NCI-H2196 (cell line): ENCODE data around the gene DSG1.
"Not testable (repeated sequence)": the region's sequence is repeated elsewhere in the genome, so short reads cannot be mapped to it uniquely, and the experiment has no call there.

Experiments
- DNase-seq: peaks from one replicate; lab custom pipeline; 2025; ENCODE audit not compliant: unreplicated experiment; lab: John Stamatoyannopoulos, UW

The DSG1 gene

DNA sequence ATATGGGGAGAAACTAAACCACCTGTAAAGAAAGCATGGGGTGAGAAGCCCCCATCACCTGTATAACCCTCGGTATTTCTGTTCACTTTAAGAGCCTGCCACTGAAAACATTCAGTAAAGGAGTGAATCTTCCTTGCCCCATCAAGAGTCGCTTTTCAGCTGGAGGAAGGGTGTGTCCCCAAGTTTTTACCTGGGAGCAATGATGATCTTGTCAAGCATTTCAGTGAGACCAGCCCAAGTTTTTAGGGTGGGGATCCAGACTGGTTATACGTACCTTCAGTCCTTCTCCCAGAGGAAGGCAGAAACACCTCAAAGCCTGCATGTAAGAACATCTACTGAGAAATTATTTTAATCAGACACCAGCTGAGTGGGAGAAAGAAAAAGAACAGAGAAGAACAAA is at the start of gene DSG1:
Gene DSG1, plus strand, starts transcription at position 301 of the 400 bp plus-strand sequence. CDS start 141 bp downstream, outside the sequence.
- no peak for DNase-seq

DNA sequence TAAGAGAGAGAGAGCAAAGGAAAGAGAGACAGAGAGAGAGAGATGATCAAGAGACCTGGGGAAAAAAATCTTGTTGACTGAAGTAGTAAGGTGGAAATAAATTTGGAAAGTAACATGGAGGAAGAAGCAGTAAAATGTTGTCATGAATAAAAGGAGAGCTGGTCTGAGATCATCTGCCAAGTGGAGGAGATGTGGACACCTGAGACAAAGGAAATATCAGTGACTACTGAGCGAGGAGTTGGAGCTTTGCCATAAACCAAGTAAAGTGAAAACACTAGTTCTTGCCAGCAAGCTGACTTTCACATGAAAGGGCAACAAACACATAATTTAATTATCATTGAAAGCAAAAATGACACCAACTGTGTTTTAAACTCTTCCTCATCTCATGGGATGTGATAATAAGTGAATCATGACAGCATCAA is 49.0 kb upstream of the DSG1 start:
- DNase-seq: peak; percentile 5

DNA sequence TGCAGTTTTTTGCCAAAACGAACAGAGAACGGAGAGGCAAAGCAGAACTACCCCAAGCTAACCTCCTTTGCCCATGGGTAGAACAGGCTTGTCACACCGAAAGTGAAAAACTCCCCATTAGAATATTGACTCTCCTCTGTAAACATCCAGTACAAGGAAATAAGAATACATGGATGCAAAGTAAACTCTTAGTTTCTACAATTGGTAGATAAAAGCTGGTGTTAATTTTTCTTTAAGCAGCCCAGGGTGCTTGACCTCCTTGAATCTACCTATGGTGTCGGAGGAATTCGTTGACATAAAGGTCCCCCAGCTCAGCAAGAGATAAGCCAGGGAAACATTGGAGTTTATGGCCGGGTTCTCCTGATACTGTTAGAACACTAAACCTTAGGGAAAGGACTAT is 48.4 kb upstream of the DSG1 start:
- no peak for DNase-seq

DNA sequence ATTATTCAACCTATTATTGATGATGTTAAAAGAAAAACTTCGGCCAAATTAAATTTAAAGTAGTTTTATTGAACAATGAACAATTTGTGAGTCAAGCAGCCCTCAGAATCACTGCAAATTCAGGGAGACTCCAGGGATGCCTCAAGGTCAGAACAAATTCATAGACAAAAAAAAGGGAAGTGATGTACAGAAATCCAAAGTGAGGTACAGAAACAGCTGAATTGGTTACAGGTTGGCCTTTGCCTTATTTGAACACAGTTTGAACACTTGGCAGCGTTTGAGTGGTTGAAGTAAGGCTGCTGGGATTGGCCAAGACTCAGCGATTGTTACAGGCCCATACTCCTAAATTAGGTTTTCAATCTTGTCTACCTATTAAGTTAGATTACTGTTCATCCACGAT is 47.4 kb upstream of the DSG1 start:
- DNase-seq: no peak

DNA sequence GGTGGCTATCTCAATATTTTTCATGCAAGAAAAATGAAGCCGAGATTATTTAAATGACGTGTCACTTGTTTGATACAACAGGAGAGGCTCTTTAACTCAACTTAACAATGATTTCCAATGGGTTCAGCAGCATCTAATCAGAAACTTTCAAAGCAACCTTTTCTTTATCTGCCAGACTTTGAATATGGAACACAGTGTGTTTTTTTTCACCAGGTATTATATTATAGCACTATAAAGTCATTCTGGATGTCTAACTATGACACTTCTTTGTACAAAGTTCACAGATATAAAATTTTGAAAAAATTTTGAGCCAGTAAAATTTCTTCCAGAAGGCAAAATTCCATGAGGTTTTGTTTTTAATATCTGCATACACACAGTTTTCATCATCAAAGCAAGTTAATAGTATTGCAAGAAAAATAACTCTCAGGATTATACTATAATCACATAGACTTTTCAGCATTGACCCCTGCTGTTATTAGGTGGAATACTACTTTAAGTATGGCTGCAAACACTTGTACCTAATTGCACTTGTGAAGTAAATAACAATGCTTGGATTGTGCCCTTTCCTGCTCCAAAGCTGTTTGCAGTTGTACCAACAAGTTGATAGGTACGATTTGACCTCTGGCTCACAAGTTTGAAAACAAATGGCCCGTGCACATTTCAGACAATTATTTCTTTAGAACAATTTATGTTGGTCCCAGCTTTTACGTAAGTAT is 44.0 kb upstream of the DSG1 start:
- no peak for DNase-seq

DNA sequence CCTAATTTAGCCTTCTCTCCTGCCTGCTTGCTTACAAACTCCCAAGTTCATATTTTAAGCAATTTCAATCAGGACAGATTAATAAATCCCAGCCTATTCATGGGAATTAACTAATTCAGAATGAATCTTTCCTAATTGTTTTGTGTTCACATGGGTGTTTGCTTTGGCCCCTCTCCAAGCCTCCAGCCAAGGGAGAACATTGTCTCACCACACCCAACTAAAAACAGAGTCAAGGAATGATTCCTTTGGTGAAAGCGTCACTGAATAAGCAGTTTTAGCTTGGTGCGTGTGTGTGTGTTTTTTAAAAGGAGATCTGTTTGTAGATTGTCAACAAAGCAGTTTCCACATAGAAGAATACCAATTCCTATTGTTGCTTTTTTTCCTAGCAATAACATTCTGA is 43.0 kb upstream of the DSG1 start:
- DNase-seq: no peak

DNA sequence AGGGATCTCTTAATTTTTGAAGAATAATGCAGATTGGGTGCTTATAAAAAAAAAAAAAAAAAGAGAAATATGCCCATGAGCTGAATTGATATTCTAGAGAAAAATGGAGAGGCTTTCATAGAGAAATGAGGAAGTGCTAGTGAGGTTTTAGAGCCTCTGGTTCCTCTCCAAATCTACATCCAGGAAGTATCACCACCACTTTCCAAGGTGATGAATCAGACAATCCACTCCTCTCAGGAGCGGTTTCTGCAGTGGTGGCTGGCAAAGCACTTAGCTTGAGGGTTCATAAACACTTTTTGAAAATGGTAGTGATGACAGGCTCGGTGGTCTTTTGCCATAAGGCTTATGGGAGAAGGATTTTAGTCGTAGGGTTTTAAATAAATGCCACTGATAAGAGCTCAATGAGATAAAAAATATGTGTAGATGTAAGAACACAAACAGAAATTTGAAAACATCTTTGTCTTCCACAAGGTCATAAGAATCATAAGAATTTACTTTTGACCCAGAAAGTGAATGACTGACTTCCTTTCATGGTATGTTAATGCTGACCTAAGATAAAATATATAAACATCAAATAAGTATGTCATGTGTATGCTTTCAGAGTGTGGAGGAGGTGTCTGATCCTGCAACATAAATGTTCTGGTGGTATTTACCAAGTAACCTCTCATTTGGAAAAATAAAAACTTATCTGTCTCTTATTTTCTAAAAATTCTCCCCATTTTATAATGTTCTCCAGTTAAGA is 42.1 kb upstream of the DSG1 start:
- DNase-seq: no peak

DNA sequence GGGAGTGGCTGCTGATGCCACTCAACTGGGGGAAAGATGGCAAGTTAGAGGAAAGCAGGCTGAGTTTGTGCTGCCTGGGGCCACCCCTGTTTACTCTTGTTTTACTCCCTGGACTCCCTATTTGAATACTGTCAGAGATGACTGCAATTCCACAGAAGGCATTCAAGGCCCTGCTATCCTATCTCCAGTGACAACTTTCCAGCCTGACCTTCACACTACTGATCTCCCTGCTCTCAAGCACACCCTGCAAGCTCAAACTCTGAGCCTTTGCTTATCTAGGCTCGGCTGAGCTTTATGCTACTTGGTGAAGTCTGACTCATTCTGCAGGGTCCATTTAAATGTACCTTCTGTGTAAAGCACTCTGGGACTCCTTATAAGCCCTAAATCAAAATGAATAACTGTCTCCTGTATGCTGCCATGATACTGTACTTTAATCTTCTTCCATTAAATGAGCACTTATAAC is 39.3 kb upstream of the DSG1 start:
- DNase-seq: no peak

DNA sequence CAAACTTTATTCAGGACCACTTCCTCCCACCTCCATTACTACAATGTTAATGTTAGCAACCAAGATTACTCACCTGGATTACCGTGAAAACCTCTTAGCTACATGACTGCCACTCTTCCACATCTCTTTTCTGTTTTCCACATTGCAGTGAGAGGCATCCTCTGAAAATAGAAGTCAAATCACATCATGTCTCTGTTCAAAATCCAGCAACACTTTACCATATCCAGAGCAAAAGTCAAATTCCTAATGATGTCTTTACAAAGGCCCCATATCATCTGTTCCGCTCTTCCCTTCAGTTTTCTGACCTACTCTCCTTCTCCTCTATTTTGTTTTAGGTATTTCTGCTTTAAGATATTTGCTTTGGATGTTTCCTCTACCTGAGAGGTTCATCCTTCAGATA is 37.5 kb upstream of the DSG1 start:
- DNase-seq: no peak

DNA sequence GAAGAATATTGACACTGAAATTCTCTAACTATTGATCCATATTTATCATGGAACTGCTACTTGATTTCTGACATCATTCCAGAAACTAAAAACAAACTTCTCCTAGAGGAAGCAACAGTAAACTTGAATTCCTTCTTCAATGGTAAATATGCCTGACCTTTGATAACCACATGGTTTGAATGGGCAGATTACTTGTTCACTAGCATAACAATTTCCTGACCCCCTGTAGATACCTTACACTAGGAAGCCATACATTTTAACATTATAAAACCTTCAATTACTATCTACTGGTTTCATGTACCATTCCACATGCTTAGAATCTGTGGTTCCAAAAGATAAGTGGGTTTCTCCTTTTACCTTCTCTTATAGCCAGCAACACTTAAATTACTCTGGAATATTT is 36.5 kb upstream of the DSG1 start:
- no peak for DNase-seq

DNA sequence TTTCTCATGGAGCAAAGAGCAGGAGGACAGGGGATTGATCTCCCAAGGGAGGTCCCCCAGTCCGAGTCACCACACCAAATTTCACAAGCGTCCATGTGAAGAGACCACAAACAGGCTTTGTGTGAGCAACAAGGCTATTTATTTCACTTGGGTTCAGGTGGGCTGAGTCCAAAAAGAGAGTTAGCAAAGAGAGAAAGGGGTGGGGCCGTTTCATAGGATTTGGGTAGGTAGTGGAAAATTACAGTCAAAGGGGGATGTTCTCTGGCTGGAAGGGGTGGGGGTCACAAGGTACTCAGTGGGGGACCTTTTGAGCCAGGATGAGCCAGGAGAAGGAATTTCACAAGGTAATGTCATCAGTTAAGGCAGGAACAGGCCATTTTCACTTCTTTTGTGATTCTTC is 28.5 kb upstream of the DSG1 start:
- DNase-seq: not testable (repeated sequence)

DNA sequence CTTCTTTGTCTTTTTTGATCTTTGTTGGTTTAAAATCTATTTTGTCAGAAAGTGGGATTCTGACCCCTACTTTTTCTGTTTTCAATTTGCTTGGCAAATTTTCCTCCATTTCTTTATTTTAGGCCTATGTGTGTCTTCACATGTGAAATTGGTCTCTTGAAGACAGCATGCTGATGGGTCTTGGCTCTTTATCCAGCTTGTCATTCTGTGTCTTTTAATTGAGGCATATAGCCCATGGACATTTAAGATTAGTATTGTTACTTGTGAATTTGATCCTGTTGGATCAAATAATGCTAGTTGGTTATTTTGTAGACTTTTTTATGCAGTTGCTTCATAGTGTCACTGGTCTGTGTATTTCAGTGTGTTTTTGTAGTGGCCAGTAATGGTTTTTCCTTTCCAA is 26.3 kb upstream of the DSG1 start:
- DNase-seq: no peak

DNA sequence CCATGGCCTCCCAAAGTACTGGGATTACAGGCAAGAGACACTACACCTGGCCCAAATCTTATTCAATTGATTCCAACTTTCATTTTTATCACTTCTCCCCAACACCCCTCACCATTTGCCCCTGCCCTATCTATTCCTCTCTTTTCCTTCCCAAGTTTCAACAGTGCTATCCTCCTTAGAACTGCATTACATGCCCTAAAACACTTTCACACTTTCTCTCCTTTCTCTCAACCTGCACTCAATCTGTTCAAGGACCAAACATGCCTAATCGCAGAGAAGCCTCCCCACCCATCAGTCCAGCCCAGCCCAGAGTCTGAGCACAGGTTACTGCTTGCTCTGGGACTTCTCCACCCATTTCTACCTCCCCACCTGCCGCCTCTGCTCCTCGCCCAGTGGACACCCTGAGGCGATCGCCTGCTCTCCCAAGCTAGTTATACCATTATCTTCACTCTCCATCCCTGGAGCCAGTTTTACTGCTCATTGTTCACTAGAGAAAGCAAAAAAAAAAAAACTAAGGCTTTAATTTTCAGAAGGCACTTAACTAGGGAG is 23.7 kb upstream of the DSG1 start:
- DNase-seq: no peak

DNA sequence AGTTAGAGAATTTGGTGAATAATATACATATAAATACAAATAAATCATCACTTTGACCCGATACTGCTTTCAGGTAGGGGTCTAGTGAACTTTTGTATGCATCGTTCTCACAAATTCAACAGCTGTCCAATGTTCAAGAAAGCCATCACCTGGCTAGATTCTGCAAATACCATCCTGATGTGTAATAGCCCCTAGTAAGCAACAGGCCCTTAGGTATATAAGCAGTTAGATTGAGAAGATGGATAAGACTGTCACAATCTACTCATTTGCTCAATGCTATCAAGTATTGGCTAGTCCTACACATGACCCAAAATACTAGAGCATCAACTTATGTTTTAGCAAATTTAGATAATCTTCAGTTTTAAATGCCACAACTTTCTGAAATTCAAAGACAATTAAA is 20.7 kb upstream of the DSG1 start:
- DNase-seq: no peak

DNA sequence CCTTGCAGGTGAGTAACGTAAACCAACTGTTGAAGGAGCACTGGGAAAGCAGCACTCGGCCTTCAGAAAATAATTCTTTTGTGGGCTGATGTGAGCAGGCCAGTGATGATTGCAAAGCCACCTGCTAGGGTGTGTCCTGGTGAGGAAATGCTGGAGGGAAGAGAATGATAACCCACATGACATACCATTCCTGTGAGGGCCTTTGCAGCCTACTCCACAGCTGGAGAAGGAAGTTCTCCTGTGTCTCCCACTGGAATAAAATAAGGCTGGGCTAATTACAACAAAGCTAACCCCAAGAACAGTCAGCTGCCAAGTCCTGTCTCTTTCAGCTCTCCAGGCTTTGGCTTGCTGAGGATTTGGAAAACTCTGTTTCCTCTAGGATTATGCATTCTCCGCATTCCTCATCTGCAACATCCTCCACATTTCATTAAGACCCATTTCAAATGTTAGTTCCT is 16.7 kb upstream of the DSG1 start:
- DNase-seq: no peak

DNA sequence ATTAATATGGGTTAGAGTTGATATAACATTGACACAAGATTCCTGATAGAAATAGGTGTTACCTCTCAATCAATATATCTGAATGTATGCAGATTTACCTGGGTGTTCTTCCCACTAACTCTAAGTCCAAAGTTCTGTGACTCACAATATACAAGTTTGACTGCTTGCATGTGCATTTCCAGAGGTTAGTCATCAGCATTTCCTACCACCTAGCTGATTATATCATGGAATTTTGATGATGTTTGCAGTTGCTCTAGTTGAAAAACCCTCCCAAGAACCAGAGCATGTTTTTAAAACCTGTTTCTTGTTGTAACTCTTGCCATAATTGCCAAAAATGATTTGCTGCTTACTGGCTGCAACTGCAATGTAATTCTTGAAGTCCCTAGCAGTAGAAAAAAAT is 15.0 kb upstream of the DSG1 start:
- no peak for DNase-seq

DNA sequence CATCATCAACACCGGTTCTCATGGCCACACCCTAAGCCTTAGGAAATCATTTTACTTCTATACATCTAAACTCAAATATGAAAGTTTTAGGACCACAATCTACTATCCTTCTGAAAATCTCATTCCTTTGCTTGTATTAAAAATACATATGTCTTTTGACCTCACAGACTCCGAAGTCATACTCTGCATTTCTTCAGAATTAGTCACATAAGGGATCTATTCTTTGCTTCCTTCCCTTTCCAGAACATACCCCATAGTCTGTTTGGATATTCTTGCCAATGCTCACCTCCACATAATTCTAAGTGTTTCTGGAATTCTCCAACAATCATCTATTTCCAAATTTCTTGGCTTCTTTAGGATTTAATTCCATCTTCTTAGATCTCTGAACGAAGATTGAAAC is 14.2 kb upstream of the DSG1 start:
- no peak for DNase-seq

DNA sequence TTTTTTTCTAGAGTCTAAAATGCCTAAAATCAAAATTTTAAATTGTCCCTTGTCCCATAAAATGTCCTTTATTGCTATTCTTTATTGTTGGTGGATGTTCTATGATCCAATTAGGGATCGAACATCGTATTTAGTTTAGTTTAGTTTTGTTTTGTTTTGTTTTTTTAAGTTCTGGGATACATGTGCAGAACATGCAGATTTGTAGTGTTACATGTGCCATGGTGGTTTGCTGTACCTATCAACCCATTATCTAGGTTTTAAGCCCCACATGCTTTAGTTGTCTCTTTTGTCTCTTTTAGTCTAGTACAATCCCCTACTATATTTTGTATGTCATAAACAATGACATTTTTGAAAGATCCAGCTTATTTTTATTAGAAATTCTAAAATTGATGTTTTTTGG is 8.8 kb upstream of the DSG1 start:
- DNase-seq: no peak

DNA sequence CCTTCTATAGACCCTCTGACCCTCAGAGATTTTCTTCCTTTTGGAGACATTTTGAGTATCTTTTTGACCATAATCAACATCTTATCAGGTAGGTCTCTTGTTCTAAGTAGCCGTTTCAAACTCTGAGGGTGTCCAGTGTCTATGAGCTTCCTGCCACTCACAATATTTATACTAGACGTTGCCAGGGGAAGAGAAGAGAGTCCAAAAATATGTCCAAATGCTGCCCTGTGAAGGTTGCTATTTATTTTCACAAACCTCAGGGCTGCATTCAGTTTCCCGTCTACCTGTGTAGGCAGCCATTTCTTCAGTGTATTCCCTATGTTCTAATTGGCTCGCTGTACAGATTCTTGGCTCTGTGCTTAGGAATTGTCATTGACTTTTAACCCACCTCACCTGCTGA is 986 bp upstream of the DSG1 start:
- DNase-seq: no peak

DNA sequence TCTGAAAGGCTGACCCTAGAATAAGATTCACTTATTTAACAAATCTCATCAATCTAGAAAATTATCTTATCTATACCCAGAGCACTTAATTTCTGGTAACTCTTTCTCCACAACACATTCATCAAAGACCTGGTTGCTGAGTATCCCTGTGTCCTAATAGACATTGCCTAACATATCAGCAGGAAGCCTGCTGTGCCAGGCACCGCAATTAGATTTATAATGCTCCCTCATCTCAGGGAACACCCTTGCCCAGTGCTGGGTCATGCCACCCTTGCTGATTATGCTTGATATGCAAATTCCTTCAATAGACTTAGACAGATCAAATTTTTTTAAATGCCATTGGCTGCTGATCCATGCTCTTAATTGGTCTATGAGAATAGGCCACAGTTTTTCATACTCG is 3.8 kb downstream of the DSG1 start:
- no peak for DNase-seq

DNA sequence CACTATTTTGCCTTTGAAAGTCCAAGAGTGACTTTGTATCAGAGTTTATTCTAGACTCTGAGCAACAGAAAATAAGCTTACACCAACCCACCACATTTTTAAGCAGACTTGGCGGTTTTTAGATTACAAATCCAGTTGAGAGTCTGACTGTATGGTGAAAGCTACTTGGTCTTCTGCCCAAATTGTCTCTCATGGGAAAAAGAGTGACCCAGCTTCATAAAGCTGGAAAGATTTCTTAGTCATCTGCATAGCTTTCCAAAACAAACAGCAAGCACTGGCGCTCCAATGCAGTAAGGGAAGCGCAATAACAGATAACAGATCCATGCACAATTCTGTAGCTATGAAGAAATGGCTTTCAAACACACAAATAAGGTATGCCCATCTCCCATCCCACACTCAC is 7.1 kb downstream of the DSG1 start:
- no peak for DNase-seq

DNA sequence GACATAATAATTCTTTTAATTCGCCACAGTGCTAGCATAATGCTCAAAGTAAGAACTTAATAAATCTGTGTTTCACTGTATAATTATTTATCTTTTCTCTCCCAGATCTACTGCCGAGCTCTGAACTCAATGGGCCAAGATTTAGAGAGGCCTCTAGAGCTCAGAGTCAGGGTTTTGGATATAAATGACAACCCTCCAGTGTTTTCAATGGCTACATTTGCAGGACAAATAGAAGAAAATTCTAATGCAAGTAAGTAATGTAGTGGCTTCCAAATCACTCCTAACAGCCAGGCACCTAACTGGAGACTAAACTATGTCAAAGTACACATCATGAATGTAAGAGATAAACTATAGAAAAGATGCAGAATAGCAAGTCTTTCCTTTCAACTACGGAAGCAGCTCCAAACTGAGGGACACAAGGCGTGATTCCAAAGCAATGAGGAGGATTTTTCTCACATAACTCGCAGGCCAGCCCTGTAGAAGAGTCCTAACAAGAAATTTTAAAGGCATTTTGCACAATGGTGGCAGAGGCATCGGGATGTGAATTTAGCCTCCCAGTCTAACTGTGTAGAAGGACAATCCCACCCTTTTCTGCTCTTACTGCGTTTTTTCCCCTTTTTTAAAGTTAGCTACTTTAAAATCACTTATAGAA is 12.0 kb downstream of the DSG1 start:
- no peak for DNase-seq
